GM13977 (cell line): ENCODE data around the gene RNF169.
A peak's percentile ranks its signal among the peaks of the same experiment; 100 is the strongest.

Experiments used
- DNase-seq: peaks from one replicate; pipeline ENCODE4 v3.0.0; 2012; ENCODE audit warnings: low spot score
- CTCF ChIP-seq: IDR thresholded peaks from 2 replicates; pipeline ENCODE4 v1.5.1; 2012; ENCODE audit warnings: mild to moderate bottlenecking, control low read depth; ENCODE audit not compliant: insufficient read depth; ENCODE audit errors: extremely low read depth, missing control alignments
- in situ Hi-C: fragments of 300-500 bp; cut with MboI; formaldehyde crosslinking; loops from one replicate; pipeline ENCODE4 v1.12.0; 2022; ENCODE audit warnings: low sequenced_read_pairs, low pct_unique_long_range_greater_than_20kb, mixed read lengths, inconsistent platforms; ENCODE audit not compliant: unreplicated experiment

Gene RNF169, protein sequence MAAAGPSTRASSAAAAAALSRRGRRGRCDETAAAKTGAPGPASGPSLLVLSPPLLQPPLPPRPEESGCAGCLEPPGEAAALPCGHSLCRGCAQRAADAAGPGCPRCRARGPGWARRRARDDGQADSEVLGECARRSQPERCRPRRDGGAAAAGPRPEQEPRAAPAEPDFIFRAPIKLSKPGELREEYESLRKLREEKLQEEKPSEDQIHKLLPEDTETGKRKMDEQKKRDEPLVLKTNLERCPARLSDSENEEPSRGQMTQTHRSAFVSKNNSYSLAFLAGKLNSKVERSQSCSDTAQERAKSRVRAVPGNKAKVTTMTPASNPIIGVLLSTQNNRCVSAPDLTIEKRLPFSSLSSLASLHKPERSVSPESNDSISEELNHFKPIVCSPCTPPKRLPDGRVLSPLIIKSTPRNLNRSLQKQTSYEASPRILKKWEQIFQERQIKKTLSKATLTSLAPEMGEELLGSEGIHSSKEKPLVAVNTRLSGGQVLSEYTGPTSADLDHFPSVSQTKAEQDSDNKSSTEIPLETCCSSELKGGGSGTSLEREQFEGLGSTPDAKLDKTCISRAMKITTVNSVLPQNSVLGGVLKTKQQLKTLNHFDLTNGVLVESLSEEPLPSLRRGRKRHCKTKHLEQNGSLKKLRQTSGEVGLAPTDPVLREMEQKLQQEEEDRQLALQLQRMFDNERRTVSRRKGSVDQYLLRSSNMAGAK

GRCh38 chr11:74748211-74749126 lies at the start of gene RNF169:
RNF169 (plus strand) TSS chr11:74748849; CDS start chr11:74748881, 32 bp downstream.
- in situ Hi-C loops = no loop called here
- TF ChIP-seq CTCF = no peak
- peak; percentile 99 for DNase-seq

DNA sequence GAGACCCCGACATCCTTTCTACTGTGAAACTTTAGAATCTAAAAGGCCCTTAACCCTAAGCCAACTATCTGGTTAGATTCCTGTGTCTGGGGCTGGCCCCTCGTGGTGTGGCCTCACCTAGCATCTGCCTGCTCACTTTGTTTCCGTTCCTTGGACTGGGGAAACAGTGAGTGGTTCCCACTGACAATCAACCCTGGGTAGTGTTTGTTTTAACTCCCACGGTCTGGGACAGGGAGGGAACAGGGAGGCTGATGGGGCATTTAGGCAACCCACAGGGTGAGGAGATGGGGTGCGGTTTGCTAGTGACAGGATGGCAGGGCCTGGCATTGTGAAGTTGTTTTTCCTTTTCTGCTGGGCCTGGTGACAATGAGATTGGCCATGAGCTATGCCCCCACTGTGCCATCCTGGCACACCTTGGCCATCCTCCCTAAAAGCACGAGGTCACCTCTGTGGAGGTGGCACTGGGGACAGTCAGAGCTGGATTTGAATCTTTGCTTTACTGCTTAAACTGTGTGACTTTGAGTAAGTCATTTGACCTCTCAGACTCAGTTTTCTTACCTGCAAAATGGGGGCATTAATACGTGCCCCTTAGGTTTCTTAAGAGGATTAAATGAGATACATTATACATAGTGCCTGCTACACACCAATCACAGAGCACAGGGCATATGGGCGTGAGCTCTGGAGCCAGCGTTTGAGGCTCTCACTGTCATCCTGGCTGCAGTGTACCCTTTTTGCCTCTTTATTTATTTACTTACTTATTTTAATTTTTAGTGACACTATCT lies 48.8 kb upstream of the RNF169 start:
- DNase-seq = no peak
- TF ChIP-seq CTCF = no peak
- in situ Hi-C loops = no loop called here

DNA sequence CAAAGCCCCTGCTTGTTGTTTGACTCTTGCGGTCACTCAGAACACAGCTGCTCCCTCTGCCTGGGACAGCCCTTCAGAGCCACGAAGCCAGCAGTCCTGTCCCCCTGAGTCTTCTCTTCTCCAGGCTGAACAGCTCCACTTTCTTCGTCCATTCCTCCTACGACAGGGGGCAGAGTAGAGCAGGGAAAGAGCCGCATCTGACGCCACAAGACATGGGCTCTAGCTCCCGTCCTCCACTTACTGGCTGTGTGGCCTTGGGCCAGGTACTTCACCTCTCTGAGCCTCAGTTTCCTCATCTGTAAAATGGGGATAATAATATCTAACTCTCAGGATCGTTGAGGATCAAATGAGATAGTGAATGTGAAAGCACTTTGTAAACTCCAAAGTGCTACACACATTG lies 47.3 kb upstream of the RNF169 start:
- in situ Hi-C loops = no loop called here
- TF ChIP-seq CTCF = no peak
- no peak for DNase-seq

GRCh38 chr11:74702383-74703007 lies 46.2 kb upstream of the RNF169 start:
- peak; percentile 93 for TF ChIP-seq CTCF
- in situ Hi-C loops = no loop called here
- DNase-seq = peak; percentile 84

DNA sequence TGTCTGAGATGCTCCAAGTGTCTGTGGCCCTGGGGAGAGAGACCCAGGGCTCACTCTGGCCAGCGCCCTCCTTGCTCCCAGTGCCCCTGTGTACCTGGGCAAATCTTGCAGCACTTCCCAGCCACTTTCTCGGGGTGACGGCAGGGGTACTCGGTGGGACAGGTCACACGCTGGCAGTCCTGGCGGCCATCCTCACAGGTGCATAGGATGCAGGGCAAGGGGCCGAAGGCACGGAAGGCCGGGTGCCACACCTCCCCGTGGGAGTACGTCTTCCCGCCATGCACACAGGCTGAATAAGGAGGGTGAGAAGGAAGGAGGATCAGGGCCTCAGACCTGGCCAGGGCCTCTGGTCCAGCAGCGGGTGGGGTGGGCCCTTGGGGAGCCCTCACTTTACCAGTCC lies 45.4 kb upstream of the RNF169 start:
- in situ Hi-C loops = no loop called here
- TF ChIP-seq CTCF = no peak
- DNase-seq = no peak

DNA sequence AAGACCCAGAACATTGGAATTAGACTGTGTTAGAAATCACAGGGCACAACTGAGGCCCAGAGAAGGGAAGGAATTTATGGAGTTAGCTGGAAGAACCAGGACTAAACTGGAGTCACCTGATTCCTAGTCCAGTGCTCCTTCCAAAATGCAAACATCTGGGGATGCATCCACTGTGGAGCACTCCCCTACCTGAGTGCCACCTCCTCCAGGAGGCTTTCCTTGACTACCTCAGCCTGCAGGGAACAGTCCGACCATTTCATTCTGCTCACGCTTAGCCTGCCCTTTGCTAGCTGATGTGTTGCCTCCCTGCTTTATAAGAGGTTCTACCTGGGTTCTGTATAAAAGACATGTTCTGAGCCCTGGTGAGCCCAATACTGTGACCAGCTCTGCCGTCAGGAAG lies 41.5 kb upstream of the RNF169 start:
- no peak for DNase-seq
- in situ Hi-C loops = no loop called here
- TF ChIP-seq CTCF = no peak
